Suppressor macrophage treated with lipopolysaccharide for 4 hours (primary cell): ENCODE measurements around the gene ZNF358.
"Not testable (repeated sequence)": the region's sequence is repeated elsewhere in the genome, so short reads cannot be mapped to it uniquely, and the experiment has no call there.

ENCODE experiments used
- DNase-seq: peaks from one replicate; pipeline ENCODE4 v3.0.0-alpha.2; 2020

Gene ZNF358

DNA sequence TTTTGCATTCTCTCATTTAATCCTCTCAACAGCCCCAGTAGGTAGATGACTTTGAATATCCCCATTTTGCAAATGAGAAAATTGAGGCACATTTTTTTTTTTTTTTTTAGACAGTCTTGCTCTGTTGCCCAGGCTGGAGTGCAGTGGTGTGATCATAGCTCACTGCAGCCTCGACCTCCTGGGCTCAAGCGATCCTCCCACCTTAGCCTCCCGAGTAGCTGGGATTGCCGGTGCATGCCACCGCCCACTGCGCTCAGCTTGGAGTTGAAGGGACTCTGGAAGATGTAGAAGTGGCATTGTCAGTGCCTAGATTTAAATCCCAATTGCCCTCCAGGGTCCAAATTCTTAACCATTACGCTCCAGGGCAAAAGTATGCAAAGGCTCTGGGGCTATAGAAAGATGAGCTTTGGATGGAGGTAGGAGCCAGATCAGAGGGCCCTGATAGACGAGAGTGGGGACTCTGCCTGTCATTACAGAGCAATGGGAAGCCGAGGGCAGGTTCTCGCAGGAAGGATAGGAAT, 5.7 kb downstream of the ZNF358 start:
- no peak for DNase-seq

DNA sequence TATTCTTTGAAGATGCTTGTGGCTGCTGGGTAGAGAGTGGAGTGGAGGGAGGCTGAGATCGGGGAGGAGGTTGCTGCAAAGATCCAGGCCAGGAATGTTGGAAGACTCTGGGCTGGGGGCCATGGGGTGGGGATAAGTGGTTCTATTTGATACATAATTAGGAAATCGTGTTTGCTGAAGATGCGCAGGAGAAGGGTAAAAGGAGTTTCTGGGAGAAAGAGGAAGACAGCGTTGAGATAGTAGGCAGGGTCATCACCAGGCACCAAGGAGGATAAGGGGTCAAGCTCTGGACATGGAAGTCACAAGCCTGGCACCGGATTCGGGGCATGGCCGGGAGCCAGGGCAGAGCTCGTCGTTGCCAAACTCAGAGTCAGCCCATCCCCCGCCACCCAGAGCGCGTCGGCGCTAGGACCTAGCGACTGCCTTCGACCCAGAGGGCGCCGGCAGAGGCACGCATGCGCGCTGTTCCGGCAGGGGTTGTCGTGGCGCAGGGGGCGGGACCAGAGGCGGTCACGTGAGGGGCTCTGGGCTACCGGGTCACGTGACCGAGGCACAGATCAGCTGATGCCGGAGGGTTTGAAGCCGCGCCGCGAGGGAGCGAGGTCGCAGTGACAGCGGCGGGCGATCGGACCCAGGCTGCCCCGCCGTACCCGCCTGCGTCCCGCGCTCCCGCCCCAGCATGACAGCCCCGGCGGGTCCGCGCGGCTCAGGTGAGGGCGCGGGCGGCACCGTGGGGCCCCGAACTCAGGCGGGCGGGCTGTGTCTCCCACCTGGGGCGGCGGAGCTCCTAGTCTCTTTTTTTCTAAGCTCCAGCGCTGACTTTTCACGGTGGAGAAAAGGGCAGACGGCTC, 6.4 kb downstream of the ZNF358 start, which contains the start of gene MCOLN1:
Gene MCOLN1 (plus strand): TSS at position 553 of the 851 bp plus-strand sequence. CDS start 127 bp downstream, at position 680.
- DNase-seq = peak; percentile 100

GRCh38 chr19:7522923-7523667, 7.2 kb downstream of the ZNF358 start:
- peak; percentile 35 for DNase-seq

GRCh38 chr19:7524523-7524922, 8.6 kb downstream of the ZNF358 start:
- no peak for DNase-seq

GRCh38 chr19:7524992-7525739, 9.3 kb downstream of the ZNF358 start:
- DNase-seq = no peak

DNA sequence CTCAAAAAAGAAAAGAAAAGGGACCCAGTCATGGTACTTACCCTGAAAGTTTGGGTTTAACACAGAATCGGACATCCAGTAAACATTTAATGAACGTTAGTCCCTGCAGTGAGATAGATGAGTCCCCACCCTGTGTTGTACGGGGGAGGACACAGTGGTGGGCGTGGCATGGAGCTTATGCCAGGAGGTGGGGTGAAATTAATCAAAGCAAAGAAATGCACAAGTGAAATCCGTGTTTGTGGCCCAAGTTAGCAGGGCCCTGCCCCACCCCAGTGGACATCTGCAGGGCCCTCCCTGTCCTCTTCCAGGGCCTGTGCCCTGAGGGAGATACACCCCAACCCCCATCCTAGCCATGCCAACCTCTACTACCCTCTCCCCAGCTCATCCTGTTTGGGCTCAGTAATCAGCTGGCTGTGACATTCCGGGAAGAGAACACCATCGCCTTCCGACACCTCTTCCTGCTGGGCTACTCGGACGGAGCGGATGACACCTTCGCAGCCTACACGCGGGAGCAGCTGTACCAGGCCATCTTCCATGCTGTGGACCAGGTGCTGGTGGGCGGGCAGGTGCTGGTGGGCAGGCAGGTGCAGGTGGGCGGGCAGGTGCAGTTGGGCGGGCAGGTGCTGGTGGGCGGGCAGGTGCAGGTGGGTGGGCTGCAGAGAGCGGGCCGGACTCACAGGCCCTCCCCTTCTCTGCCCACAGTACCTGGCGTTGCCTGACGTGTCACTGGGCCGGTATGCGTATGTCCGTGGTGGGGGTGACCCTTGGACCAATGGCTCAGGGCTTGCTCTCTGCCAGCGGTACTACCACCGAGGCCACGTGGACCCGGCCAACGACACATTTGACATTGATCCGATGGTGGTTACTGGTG, 10.4 kb downstream of the ZNF358 start:
- no peak for DNase-seq

DNA sequence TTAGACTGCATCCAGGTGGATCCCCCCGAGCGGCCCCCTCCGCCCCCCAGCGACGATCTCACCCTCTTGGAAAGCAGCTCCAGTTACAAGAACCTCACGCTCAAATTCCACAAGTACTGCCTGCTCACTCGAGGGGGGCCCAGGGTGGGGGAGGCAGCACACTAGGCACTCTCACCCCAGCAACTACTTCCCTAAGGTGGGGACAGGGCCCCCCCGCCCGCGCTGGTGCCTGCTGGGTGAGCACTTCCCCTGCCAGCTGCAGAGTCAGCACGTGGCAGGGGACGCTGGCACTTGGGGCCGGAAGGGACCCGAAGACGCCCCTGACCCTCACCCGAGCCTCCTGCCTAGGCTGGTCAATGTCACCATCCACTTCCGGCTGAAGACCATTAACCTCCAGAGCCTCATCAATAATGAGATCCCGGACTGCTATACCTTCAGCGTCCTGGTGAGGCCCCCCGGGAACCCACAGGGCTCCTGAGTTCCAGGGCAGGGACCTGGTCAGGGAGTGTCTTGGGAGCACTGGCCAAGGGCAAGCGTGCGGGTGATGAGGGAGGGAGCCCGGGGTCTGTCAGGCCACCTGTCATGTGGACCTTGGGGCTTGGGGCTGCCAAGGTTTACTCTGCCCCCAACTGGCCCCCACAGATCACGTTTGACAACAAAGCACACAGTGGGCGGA, 11.8 kb downstream of the ZNF358 start:
- DNase-seq = no peak

GRCh38 chr19:7528192-7528519, 12.3 kb downstream of the ZNF358 start:
- no peak for DNase-seq

GRCh38 chr19:7528522-7529245, 12.8 kb downstream of the ZNF358 start:
- no peak for DNase-seq

GRCh38 chr19:7529246-7529600, 13.3 kb downstream of the ZNF358 start:
- no peak for DNase-seq

GRCh38 chr19:7529610-7530490, 13.9 kb downstream of the ZNF358 start:
- DNase-seq = no peak

DNA sequence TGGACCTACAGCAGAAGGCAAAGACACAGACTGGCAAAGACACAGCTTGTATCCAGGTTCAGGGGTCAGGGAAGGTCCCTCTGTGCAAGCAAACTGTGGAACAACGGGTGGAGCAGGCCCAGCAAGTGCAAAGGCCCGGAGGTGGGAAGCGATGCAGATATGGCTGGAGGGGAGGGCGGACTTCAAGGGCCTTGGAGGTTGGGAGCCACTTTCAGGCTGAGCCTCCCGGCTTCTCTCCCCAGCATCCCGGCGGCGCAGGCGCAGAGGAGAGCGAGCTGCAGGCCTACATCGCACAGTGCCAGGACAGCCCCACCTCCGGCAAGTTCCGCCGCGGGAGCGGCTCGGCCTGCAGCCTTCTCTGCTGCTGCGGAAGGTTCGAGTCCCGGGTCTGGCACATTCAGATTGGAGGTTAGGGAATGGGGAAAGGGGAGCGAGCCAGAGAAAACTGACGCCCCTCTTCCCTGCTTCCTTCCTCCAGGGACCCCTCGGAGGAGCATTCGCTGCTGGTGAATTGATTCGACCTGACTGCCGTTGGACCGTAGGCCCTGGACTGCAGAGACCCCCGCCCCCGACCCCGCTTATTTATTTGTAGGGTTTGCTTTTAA, 17.5 kb downstream of the ZNF358 start:
- no peak for DNase-seq

- DNase-seq = peak; percentile 87
Observed at GRCh38 chr19:7533925-7534480, 18.1 kb downstream of the ZNF358 start.

GRCh38 chr19:7534531-7535046, 18.7 kb downstream of the ZNF358 start:
- no peak for DNase-seq

- DNase-seq = peak; percentile 95
Observed at GRCh38 chr19:7535047-7535997, 19.4 kb downstream of the ZNF358 start, which contains the start of gene PNPLA6. Gene PNPLA6, plus strand, starts transcription at chr19:7535717. Its CDS starts 72 bp downstream, at chr19:7535789.

GRCh38 chr19:7535998-7536695, 20.2 kb downstream of the ZNF358 start:
- no peak for DNase-seq

DNA sequence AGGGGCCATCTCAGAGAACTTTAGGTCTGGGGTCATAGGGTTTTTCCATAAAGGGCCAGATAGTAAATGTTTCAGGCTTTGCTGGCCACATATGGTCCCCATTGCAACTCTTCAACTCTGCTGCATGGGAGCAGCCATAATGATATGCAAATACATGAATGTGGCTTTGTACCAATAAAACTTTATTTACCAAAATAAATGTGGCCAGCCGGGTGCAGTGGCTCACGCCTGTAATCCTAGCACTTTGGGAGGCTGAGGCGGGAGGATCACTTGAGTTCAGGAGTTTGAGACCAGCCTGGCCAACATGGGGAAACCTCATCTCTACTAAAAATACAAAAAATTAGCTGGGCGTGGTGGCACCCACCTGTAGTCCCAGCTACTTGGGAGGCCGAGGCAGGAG, 23.1 kb downstream of the ZNF358 start:
- not testable (repeated sequence) for DNase-seq
